ENCODE measurements around the gene DAPK1.

The DAPK1 gene

DNA sequence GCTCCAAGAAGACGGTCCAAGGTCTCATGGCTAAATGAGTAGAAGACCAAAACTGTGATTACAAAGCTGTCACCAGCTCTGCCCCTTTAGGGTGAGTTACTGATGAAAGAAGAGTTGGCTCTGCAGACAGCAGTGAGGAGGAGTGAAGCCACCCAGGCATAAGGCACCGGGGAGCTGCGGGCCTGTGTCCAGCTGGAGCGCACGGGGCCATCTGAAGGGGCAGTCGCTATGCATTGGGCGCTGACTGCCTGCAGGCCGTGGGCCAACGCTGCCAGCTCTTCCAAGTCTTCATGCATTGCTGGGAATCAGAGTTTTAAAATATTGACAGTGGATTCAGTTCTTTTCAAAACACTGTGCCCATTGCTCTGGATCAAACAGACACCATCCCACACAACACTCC is 70.3 kb downstream of the DAPK1 start:
- DNase-seq (ENCODE audit: low spot score) (no peak), FAIRE-seq (no peak)

DNA sequence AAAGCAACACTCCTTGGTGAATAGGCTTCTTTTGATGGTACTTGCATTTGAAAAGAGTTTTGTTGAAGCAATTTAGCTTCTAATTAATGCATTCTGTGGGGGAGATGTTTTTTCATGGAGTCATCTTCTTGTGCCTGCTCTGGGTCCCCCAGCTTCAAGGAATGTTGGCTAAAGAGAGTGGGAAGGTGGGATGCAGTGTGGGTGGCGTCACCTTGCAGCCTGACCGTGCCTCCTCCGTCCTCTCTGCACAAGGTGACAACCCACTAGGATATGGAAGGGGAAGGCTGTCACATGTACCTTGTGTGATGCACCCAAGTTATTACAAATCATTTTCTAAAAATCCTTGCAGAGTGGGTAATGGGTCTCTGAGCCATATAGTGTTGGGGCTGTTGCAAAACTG is 70.7 kb downstream of the DAPK1 start:
- FAIRE-seq = no peak
- no peak for DNase-seq (ENCODE audit: low spot score)

DNA sequence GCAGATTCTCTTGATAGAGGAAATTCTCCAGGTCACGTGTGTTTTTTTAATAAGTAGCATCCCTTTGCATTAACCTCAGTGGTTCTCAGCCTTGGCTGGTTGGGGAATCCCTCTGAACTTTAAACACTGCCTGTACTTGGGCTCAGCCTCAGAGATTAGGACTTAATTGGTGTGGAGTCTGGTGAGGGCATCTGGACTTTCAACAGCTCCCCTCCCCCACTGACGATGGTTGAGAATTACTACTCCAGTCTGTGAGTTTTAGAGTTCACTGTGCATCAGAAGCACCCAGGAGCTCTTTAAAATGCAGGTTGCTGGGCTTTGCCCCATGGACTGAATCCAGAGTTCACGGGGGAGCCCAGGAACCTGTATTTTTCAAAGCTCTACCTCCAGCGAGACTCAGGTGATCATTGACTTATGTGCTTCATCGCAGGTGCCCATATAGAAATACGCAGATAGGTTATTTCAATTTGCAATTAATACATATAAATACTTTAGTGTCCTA is 71.4 kb downstream of the DAPK1 start:
- no peak for DNase-seq (ENCODE audit: low spot score)
- FAIRE-seq = no peak

DNA sequence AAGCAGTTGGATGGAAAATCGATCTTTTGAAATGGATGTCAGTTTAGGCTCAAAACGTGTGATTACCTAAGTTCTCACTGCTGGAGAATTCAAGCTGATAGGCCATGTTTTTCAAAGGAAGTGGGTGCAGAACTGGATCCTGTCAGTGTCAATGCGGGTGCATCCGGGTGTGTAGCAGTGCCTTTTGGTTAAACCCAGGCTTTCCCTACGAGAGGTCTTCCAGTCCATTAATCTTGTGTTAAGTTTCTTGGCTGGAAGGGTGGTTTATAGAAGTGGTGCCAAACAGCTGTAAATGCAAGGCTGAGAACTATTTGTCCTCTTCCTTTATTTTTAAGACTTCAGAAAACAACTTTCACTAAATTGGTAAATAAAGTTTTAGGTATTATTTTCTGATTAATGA is 71.9 kb downstream of the DAPK1 start:
- DNase-seq (ENCODE audit: low spot score) = no peak
- FAIRE-seq = no peak

- no peak for FAIRE-seq
- DNase-seq (ENCODE audit: low spot score) = no peak
These were observed 72.6 kb downstream of the DAPK1 start for GRCh38 chr9:87570000-87570908.

- DNase-seq (ENCODE audit: low spot score) = no peak
- no peak for FAIRE-seq
These were observed 75.1 kb downstream of the DAPK1 start for GRCh38 chr9:87572719-87573118.

- DNase-seq (ENCODE audit: low spot score) = no peak
- FAIRE-seq = no peak
These were observed 76.2 kb downstream of the DAPK1 start for GRCh38 chr9:87573841-87574342.

DNA sequence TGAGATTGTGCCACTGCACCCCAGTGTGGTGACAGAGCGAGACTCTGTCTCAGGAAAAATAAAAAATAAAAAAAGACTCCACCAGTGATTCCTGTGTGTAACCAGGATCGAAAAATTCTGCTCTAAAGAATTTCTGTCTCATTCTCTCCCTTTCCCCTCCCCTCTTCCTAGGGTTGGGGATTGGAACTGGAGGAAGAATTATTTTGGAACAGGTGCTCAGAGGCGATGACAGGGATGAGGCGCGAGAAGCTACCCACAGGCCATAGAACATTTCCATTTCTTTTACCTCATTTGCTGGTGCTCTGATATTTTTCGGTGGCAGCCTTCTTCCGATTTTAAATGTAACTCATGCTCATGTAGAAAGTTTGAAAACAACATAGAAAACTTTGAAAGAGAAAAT is 80.1 kb downstream of the DAPK1 start:
- FAIRE-seq (no peak), DNase-seq (ENCODE audit: low spot score) (no peak)

GRCh38 chr9:87578625-87579024 is 81.0 kb downstream of the DAPK1 start:
- FAIRE-seq (no peak), DNase-seq (ENCODE audit: low spot score) (no peak)

DNA sequence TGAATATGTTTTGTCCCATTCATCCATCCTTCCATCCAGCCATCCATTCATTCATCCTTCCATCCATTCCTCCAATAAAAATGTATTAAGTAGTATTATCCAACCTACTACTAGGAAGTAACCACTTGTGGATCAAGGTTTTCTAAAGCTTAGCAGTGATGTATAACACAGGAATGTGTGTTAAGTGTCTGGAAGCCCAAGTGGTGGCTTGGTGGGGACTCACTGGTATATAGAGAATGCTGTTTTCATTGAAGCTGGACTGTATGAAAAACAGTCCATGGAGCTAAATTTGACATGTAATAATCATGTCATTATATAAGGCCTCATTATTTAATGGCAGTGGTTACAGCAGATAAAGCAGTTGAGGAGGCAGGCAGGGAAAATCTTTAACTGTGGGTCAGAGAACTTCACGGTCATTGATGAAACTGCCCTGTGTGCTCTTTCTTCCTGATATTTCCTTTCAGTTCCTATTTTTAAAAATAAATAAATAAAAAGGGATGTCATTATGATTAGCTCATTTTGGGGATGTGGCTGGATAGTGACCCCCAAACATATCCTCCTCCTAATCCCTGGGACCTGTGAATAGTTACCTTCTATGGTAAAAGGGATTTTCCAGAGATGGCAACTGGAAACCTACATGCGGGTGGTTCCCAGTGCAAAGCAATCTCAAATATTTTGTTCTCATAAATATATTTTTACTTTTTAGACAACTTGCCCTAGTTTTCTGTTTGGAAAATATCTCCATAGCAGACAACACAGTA is 82.3 kb downstream of the DAPK1 start:
- FAIRE-seq (no peak), DNase-seq (ENCODE audit: low spot score) (no peak)

DNA sequence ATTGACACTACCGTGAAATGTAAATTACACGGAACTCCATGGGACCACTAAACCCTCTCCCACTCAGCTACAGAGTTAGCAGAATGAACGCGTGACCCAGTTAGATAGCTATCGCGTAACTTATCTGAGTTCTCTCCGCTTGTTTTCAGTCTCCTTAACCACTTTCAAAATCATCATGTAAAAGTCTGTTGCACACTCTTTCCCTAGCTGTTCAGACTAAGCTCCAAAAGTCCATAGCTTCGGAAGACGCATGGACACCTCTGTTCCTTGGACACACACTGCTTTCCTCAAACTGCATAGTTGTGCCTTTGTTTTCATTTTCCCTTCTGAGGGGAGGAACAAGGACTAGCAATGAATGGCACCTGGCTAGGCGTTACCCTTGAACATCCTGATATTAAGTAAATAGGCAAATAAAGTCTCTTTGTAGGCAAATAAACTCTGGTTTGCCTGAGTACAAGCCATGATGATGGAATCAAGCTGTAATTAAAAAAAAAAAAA is 83.3 kb downstream of the DAPK1 start:
- no peak for FAIRE-seq

DNA sequence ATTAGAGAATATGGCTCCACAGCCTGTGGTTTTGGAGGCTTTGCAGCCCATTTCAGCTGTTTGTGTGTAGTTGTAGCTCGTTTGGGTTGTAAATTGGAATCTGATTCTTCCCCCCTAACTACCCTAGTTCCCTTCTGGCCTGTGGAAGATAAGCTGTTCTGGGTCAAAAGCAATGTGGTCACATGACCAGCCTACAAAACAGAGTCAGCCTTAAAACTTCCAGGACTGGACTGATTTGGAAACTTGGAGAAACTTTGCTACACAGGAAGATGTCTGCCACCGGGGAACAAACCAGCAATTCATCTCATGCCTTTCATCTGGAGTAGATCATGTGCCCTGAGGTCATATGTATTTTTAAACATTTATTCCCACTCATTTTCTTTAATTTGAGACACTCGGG is 83.8 kb downstream of the DAPK1 start:
- FAIRE-seq (no peak), DNase-seq (ENCODE audit: low spot score) (no peak)

More for the DNA sequence above, 83.3 kb downstream of the DAPK1 start:
- no peak for DNase-seq (ENCODE audit: low spot score)

DNA sequence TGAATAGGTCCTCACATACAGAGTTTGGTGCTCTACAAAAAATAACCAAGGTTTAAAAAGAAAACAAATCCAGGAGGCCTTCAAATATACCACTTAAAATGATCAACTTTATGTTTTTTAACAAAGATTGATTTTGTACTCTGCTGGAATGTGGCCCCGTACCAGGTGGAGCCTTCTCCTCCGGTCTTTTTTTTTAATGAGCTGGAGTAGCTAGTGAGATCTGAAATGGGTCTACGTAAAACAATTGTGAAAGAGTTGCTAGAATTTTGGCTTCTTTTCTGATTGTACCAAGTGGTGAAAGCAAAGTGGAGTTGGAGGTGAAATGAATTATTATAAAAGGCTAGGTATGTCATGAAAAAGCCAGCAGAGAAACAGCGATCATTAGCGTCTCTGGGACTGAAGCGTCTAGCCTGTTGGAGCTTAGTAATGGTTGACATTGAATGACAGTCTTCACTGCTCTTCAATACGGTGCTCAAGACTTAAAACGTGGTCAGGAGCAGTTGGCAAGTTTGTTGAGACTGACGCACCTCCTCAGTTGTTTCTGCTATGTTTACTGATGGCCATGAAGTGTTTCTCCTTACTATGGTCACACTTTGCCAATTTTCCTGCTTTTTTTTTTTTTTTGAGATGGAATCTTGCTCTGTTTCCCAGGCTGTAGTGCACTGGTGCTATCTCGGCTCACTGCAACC is 84.4 kb downstream of the DAPK1 start:
- FAIRE-seq = no peak
- no peak for DNase-seq (ENCODE audit: low spot score)

GRCh38 chr9:87584326-87584725 is 86.7 kb downstream of the DAPK1 start:
- DNase-seq (ENCODE audit: low spot score) (no peak), FAIRE-seq (no peak)

GRCh38 chr9:87585123-87585855 is 87.6 kb downstream of the DAPK1 start:
- no peak for DNase-seq (ENCODE audit: low spot score)
- FAIRE-seq = no peak

DNA sequence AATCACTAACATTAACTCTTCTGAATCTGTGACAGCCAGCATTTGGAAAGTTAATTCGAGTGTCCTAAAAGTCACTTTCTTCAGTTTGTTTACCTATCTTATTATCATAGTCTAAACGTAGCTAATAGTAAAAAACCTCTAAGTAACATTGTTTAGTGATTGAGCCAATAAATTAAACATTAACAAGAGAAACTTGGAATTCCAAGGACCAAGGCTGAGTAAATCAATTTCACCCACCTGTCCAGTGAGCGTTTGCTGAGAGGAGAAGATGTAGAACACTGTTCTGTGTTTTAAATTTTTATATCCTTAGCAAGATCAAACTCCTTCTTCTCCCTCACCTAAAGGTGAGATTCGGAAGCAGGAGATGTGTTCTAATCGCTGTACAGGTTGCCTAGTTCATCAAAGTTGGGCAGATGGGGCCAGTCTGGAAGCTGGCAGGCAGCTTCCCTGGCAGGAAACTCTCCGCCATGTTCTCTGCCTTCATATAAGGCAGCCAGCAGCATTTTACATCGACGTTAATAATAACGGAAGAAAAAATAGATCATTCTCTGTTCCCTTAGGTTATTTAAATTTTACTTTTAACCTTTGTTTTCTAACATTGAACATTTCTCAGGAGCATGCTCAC is 89.2 kb downstream of the DAPK1 start:
- DNase-seq (ENCODE audit: low spot score) (no peak), FAIRE-seq (no peak)

GRCh38 chr9:87587356-87587745 is 89.7 kb downstream of the DAPK1 start:
- FAIRE-seq (no peak), DNase-seq (ENCODE audit: low spot score) (no peak)

- no peak for FAIRE-seq
These were observed 90.2 kb downstream of the DAPK1 start for GRCh38 chr9:87587864-87588263.

DNA sequence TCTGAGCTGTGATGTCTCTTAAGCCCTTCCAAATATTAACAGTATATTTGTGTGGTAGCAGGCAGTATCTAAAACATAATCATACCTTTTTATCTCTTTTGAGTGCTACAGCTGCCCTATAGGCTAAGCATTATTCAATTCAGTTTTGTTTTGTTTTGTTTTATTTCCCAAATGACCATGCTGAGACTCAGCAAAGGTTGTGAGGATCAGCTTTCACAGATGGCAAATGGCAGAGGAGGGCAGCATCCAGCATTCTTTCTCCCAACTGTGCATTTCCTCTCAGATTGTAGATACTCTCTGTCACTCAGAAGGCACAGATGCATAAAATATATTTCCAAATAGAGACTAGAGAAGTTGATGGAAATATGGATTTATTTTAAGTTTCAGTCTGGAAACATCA is 90.7 kb downstream of the DAPK1 start:
- DNase-seq (ENCODE audit: low spot score) (no peak), FAIRE-seq (no peak)

More at GRCh38 chr9:87587864-87588263, 90.2 kb downstream of the DAPK1 start:
- no peak for DNase-seq (ENCODE audit: low spot score)

GRCh38 chr9:87590996-87591395 is 93.3 kb downstream of the DAPK1 start:
- DNase-seq (ENCODE audit: low spot score) (no peak), FAIRE-seq (no peak)

Data from urothelium cell line (cell line).